ENCODE measurements around the gene ABCE1. TPM values are rescaled to one million over a fixed set of nuclear protein-coding genes. Genes with fewer than 3 reads are reported as not detected.

The ABCE1 gene
- total RNA-seq, 1 experiment from 2014 or later, result 163 TPM

GRCh38 chr4:145155268-145155870, 57.3 kb downstream of the ABCE1 start:
- no TSS peak for BruUV-seq (replicated peaks)
- no peak for TF ChIP-seq CTCF (conservative IDR thresholded peaks at IDR 0.05; ENCODE audit: low read depth, low read length)
- no peak for TF ChIP-seq EZH2 (IDR thresholded peaks at IDR 0.05; ENCODE audit: borderline replicate concordance, low read depth, low read length, poor library complexity, severe bottlenecking)
- intact Hi-C loops (cut with micrococcal nuclease; ENCODE audit: unreplicated experiment), result no loop called here
- CTCF ChIA-PET, result no interaction called here
- Histone ChIP-seq H3K4me3 (ENCODE audit: low read depth, low read length, poor library complexity, severe bottlenecking) (no peak overlapping the region), H3K36me3 (ENCODE audit: insufficient read depth, low read length, poor library complexity, severe bottlenecking) (peaks cover 58% of the 10 kb centered on the region), H3K27ac (ENCODE audit: low read depth, low read length, poor library complexity, severe bottlenecking) (no peak overlapping the region), H3K9me3 (ENCODE audit: low read depth, low read length, poor library complexity, severe bottlenecking) (no peaks in the 10 kb centered on the region), H3K4me1 (ENCODE audit: insufficient read depth, low read length, poor library complexity, severe bottlenecking) (no peaks in the 10 kb centered on the region), H3K27me3 (replicated peaks; ENCODE audit: insufficient read depth, low read depth, low read length, poor library complexity) (no peaks in the 10 kb centered on the region)
- DNase-seq (ENCODE audit: low spot score), result no peak
- POLR2A ChIA-PET (ENCODE audit: low non-redundant PET), result no interaction called here

- intact Hi-C loops (cut with micrococcal nuclease; ENCODE audit: unreplicated experiment), result no loop called here
- no TSS peak for BruUV-seq (replicated peaks)
- Histone ChIP-seq H3K36me3 (ENCODE audit: insufficient read depth, low read length, poor library complexity, severe bottlenecking) (peaks cover 48% of the 10 kb centered on the region), H3K27ac (ENCODE audit: low read depth, low read length, poor library complexity, severe bottlenecking) (no peak overlapping the region), H3K4me1 (ENCODE audit: insufficient read depth, low read length, poor library complexity, severe bottlenecking) (no peaks in the 10 kb centered on the region), H3K27me3 (replicated peaks; ENCODE audit: insufficient read depth, low read depth, low read length, poor library complexity) (no peaks in the 10 kb centered on the region), H3K4me3 (ENCODE audit: low read depth, low read length, poor library complexity, severe bottlenecking) (no peak overlapping the region), H3K9me3 (ENCODE audit: low read depth, low read length, poor library complexity, severe bottlenecking) (no peaks in the 10 kb centered on the region)
- TF ChIP-seq CTCF (conservative IDR thresholded peaks at IDR 0.05; ENCODE audit: low read depth, low read length) (no peak), EZH2 (IDR thresholded peaks at IDR 0.05; ENCODE audit: borderline replicate concordance, low read depth, low read length, poor library complexity, severe bottlenecking) (no peak)
- ChIA-PET POLR2A (ENCODE audit: low non-redundant PET) (no interaction called here), CTCF (no interaction called here)
- no peak for DNase-seq (ENCODE audit: low spot score)
Observed at GRCh38 chr4:145156986-145157385, 58.9 kb downstream of the ABCE1 start.

GRCh38 chr4:145161549-145161948, 63.4 kb downstream of the ABCE1 start:
- BruUV-seq (replicated peaks), result no TSS peak
- Histone ChIP-seq H3K27ac (ENCODE audit: low read depth, low read length, poor library complexity, severe bottlenecking) (no peak overlapping the region), H3K27me3 (replicated peaks; ENCODE audit: insufficient read depth, low read depth, low read length, poor library complexity) (no peaks in the 10 kb centered on the region), H3K4me3 (ENCODE audit: low read depth, low read length, poor library complexity, severe bottlenecking) (no peak overlapping the region), H3K36me3 (ENCODE audit: insufficient read depth, low read length, poor library complexity, severe bottlenecking) (peaks cover 39% of the 10 kb centered on the region), H3K9me3 (ENCODE audit: low read depth, low read length, poor library complexity, severe bottlenecking) (no peaks in the 10 kb centered on the region), H3K4me1 (ENCODE audit: insufficient read depth, low read length, poor library complexity, severe bottlenecking) (no peaks in the 10 kb centered on the region)
- DNase-seq (ENCODE audit: low spot score), result no peak
- POLR2A ChIA-PET (ENCODE audit: low non-redundant PET), result no interaction called here
- CTCF ChIA-PET, result no interaction called here
- TF ChIP-seq EZH2 (IDR thresholded peaks at IDR 0.05; ENCODE audit: borderline replicate concordance, low read depth, low read length, poor library complexity, severe bottlenecking) (no peak), CTCF (conservative IDR thresholded peaks at IDR 0.05; ENCODE audit: low read depth, low read length) (no peak)
- intact Hi-C loops (cut with micrococcal nuclease; ENCODE audit: unreplicated experiment), result no loop called here
